ENCODE results near the gene MTUS2.

GRCh38 chr13:29513981-29514719, 694.0 kb downstream of the MTUS2 start:
- TF ChIP-seq CTCF (IDR thresholded peaks at IDR 0.05; ENCODE audit: insufficient read depth, low read length, poor library complexity, severe bottlenecking) (no peak), EZH2phosphoT487 (conservative IDR thresholded peaks at IDR 0.05; ENCODE audit: low read length) (no peak)

All from SU-DHL-6 (cell line).